Colonic mucosa (tissue), 4 donors: ENCODE data around the gene TLE6. TPM values are rescaled to one million over a fixed set of nuclear protein-coding genes. Genes with fewer than 3 reads are reported as not detected.

ENCODE experiments used
- DNase-seq: peaks from one replicate; pipeline ENCODE4 v3.0.0-alpha.2; 2020
- H3K27ac ChIP-seq: fragments of 200-600 bp; one replicate; pipeline ENCODE4 v1.8.0; 2021
- H3K27me3 ChIP-seq: fragments of 200-600 bp; one replicate; pipeline ENCODE4 v1.8.0; 2021
- H3K36me3 ChIP-seq: fragments of 200-600 bp; one replicate; pipeline ENCODE4 v1.8.0; 2021
- H3K4me1 ChIP-seq: fragments of 200-600 bp; one replicate; pipeline ENCODE4 v1.8.0; 2021; ENCODE audit warnings: mild to moderate bottlenecking
- H3K4me3 ChIP-seq: fragments of 200-600 bp; one replicate; pipeline ENCODE4 v1.8.0; 2021
- H3K9ac ChIP-seq, 2 donors: one replicate each; pipeline ENCODE4 v1.7.0; 2013; ENCODE audit warnings: control low read depth in 2 of 2, low read depth in 2 of 2, low read length in 2 of 2
- H3K9me3 ChIP-seq: fragments of 200-600 bp; one replicate; pipeline ENCODE4 v1.8.0; 2021
- CTCF ChIP-seq: fragments of 200-600 bp; IDR thresholded peaks from one replicate; pipeline ENCODE4 v1.8.0; 2022; ENCODE audit warnings: antibody characterized with exemption, mild to moderate bottlenecking
- intact Hi-C: fragments of 100-400 bp; cut with DNase I; formaldehyde crosslinking; loops from one replicate; pipeline ENCODE4 v1.14.1; 2022
- total RNA-seq, 2 donors: library from RNA; stranded (reverse); fragmentation: NEBNext Ultra II Directional in 1 of 2; extraction: Animal tissue kit (Norgen Biotek cat#: 25700) in 1 of 2; gene quantifications; one replicate each; pipeline ENCODE4 v1.2.1, GENCODE V29; 2021
- donor health status: healthy.
- donor health status: DM: no; HTN: no; CAD: no.
- donor health status: DM: no; HTN: no; CAD: no.

Gene TLE6
- total RNA-seq, 2 donors from 2014 or later: 2.9 to 3.8 TPM

GRCh38 chr19:2964874-2965273 is 12.5 kb upstream of the TLE6 start:
- Histone ChIP-seq H3K27ac (no peak overlapping the region), H3K27me3 (no peaks in the 10 kb centered on the region), H3K4me1 (no peaks in the 10 kb centered on the region), H3K9ac (no peak overlapping the region), H3K36me3 (no peaks in the 10 kb centered on the region), H3K4me3 (no peak overlapping the region), H3K9me3 (no peaks in the 10 kb centered on the region)
- TF ChIP-seq CTCF: no peak
- no peak for DNase-seq
- intact Hi-C loops: loop anchor here (5.0 kb wide), 1 partner anchor 107 kb away; no protein-coding TSS in a partner anchor

GRCh38 chr19:2967972-2968371 is 9.4 kb upstream of the TLE6 start:
- Histone ChIP-seq H3K4me3 (no peak overlapping the region), H3K9ac (no peak overlapping the region), H3K9me3 (no peaks in the 10 kb centered on the region), H3K36me3 (no peaks in the 10 kb centered on the region), H3K27me3 (no peaks in the 10 kb centered on the region), H3K4me1 (no peaks in the 10 kb centered on the region), H3K27ac (no peak overlapping the region)
- TF ChIP-seq CTCF: no peak
- no peak for DNase-seq
- intact Hi-C loops: no loop called here

- H3K36me3 ChIP-seq: no peaks in the 10 kb centered on the region
- H3K27ac ChIP-seq: no peak overlapping the region
- H3K9me3 ChIP-seq: no peaks in the 10 kb centered on the region
- DNase-seq: peak; percentile 51
- no peaks in the 10 kb centered on the region for H3K4me1 ChIP-seq
- TF ChIP-seq CTCF: no peak
- no peak overlapping the region for H3K4me3 ChIP-seq
- no peaks in the 10 kb centered on the region for H3K27me3 ChIP-seq
- intact Hi-C loops: no loop called here
- H3K9ac ChIP-seq: no peak overlapping the region
Measured at GRCh38 chr19:2969104-2969504, 8.3 kb upstream of the TLE6 start.

GRCh38 chr19:2970201-2970835 is 7.0 kb upstream of the TLE6 start:
- no peak overlapping the region for H3K4me3 ChIP-seq
- H3K9ac ChIP-seq: no peak overlapping the region
- no peaks in the 10 kb centered on the region for H3K4me1 ChIP-seq
- H3K36me3 ChIP-seq: no peaks in the 10 kb centered on the region
- no peak overlapping the region for H3K27ac ChIP-seq
- H3K9me3 ChIP-seq: no peaks in the 10 kb centered on the region
- intact Hi-C loops: no loop called here
- no peak for TF ChIP-seq CTCF
- DNase-seq: no peak
- no peaks in the 10 kb centered on the region for H3K27me3 ChIP-seq

- no peaks in the 10 kb centered on the region for H3K36me3 ChIP-seq
- DNase-seq: no peak
- no peak overlapping the region for H3K9ac ChIP-seq
- no peaks in the 10 kb centered on the region for H3K27me3 ChIP-seq
- TF ChIP-seq CTCF: no peak
- no peak overlapping the region for H3K4me3 ChIP-seq
- no peak overlapping the region for H3K27ac ChIP-seq
- no peaks in the 10 kb centered on the region for H3K9me3 ChIP-seq
- H3K4me1 ChIP-seq: peaks cover 5% of the 10 kb centered on the region
- intact Hi-C loops: no loop called here
Measured at GRCh38 chr19:2973229-2973628, 4.1 kb upstream of the TLE6 start.
